ENCODE data around the gene NDRG2.
"Not testable (repeated sequence)": the region's sequence is repeated elsewhere in the genome, so short reads cannot be mapped to it uniquely, and the experiment has no call there.

The NDRG2 gene

GRCh38 chr14:20989471-20989786, 35.4 kb downstream of the NDRG2 start:
- H3K4me3 ChIP-seq (ENCODE audit: low read depth, low read length), result peak overlapping the region; percentile 78
- no peak for TF ChIP-seq CTCF (IDR thresholded peaks at IDR 0.05; ENCODE audit: low read depth, low read length)

- no peak for TF ChIP-seq CTCF (IDR thresholded peaks at IDR 0.05; ENCODE audit: low read depth, low read length)
- peak overlapping the region; percentile 78; the same call in 1 of the 2 replicates for H3K4me3 ChIP-seq (ENCODE audit: low read depth, low read length)
Observed at GRCh38 chr14:20988717-20989470, 36.0 kb downstream of the NDRG2 start.

- H3K4me3 ChIP-seq (ENCODE audit: low read depth, low read length), result no peak overlapping the region
- TF ChIP-seq CTCF (IDR thresholded peaks at IDR 0.05; ENCODE audit: low read depth, low read length), result no peak
Observed at GRCh38 chr14:20986811-20987210, 38.0 kb downstream of the NDRG2 start.

GRCh38 chr14:20985650-20986049, 39.2 kb downstream of the NDRG2 start:
- H3K4me3 ChIP-seq (ENCODE audit: low read depth, low read length), result not testable (repeated sequence)

- TF ChIP-seq CTCF (IDR thresholded peaks at IDR 0.05; ENCODE audit: low read depth, low read length), result no peak
- H3K4me3 ChIP-seq (ENCODE audit: low read depth, low read length), result no peak overlapping the region
Observed at GRCh38 chr14:20982646-20983369, 42.1 kb downstream of the NDRG2 start.

- H3K4me3 ChIP-seq (ENCODE audit: low read depth, low read length), result no peak overlapping the region
- no peak for TF ChIP-seq CTCF (IDR thresholded peaks at IDR 0.05; ENCODE audit: low read depth, low read length)
Observed at GRCh38 chr14:20980906-20981305, 44.0 kb downstream of the NDRG2 start.

- no peak for TF ChIP-seq CTCF (IDR thresholded peaks at IDR 0.05; ENCODE audit: low read depth, low read length)
Observed at GRCh38 chr14:20978687-20979086, 46.2 kb downstream of the NDRG2 start.

More at GRCh38 chr14:20978687-20979086, 46.2 kb downstream of the NDRG2 start:
- no peak overlapping the region for H3K4me3 ChIP-seq (ENCODE audit: low read depth, low read length)
